Measurements from ENCODE around the gene SDK2.

DNA sequence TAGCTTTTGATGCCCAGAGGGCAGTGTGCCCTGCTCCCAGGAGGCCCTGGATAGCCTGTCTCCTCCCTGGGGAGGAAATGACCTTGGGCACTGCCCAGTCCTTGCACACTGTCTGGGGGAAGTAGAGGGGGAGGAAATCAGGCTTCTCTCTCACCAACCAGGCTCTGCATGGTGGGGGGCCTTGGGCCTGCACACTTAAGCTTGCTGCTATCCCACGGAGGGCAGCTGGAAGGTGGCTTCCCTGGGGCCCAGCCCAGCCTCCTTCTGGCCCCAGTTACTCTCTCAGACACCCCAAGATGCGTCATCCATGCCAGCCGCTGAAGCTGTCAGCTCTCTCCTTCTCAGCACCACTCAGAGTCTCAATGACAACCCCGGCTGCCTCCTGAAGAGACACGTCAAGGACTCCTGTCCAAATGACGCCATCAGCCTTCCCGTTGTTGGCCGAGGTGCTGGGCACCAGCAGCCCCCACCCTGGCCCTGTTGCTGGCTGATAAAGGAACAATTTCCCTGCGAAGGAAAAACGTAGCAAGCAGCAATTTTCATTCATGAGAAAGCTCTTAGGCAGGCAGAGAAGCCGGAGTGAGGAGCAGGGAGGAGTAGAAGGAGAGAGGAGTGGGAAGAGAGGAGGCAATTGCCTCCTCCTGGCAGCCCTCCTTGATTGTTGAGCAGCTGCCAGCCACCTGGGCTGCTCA, 95.5 kb downstream of the SDK2 start:
- TF ChIP-seq, protein P1, sequence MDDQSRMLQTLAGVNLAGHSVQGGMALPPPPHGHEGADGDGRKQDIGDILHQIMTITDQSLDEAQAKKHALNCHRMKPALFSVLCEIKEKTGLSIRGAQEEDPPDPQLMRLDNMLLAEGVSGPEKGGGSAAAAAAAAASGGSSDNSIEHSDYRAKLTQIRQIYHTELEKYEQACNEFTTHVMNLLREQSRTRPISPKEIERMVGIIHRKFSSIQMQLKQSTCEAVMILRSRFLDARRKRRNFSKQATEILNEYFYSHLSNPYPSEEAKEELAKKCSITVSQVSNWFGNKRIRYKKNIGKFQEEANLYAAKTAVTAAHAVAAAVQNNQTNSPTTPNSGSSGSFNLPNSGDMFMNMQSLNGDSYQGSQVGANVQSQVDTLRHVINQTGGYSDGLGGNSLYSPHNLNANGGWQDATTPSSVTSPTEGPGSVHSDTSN (IDR thresholded peaks at IDR 0.05): no peak
- TF ChIP-seq ZNF302 (CRISPR knock-in tag; IDR thresholded peaks at IDR 0.05): no peak
- TF ChIP-seq, protein P2, sequence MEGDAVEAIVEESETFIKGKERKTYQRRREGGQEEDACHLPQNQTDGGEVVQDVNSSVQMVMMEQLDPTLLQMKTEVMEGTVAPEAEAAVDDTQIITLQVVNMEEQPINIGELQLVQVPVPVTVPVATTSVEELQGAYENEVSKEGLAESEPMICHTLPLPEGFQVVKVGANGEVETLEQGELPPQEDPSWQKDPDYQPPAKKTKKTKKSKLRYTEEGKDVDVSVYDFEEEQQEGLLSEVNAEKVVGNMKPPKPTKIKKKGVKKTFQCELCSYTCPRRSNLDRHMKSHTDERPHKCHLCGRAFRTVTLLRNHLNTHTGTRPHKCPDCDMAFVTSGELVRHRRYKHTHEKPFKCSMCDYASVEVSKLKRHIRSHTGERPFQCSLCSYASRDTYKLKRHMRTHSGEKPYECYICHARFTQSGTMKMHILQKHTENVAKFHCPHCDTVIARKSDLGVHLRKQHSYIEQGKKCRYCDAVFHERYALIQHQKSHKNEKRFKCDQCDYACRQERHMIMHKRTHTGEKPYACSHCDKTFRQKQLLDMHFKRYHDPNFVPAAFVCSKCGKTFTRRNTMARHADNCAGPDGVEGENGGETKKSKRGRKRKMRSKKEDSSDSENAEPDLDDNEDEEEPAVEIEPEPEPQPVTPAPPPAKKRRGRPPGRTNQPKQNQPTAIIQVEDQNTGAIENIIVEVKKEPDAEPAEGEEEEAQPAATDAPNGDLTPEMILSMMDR (IDR thresholded peaks at IDR 0.05): no peak
- no peak for TF ChIP-seq KDM5A (IDR thresholded peaks at IDR 0.05)
- no peak for TF ChIP-seq JUN (IDR thresholded peaks at IDR 0.05)
- no peak for TF ChIP-seq RFX5 (IDR thresholded peaks at IDR 0.05)
- no peak for TF ChIP-seq RAD21 (conservative IDR thresholded peaks at IDR 0.05 in 1 of 2, IDR thresholded peaks at IDR 0.05 in 1 of 2)
- TF ChIP-seq BHLHE40 (IDR thresholded peaks at IDR 0.05; ENCODE audit: low read depth, low read length): no peak
- no peak for TF ChIP-seq CEBPB (IDR thresholded peaks at IDR 0.05)
- no peak for TF ChIP-seq POLR2A (IDR thresholded peaks at IDR 0.05; ENCODE audit: low read length)
- TF ChIP-seq HOXA7 (CRISPR knock-in tag; IDR thresholded peaks at IDR 0.05): no peak
- no peak for TF ChIP-seq SREBF2 (IDR thresholded peaks at IDR 0.05)

Data from A549 (cell line).